GM12801 (cell line): ENCODE data around the gene GGT7.

ENCODE experiments used
- CTCF ChIP-seq: IDR thresholded peaks from one replicate; pipeline ENCODE4 v1.5.1; 2011; ENCODE audit warnings: control low read depth; ENCODE audit not compliant: insufficient read length; ENCODE audit errors: extremely low read depth

Gene GGT7

GRCh38 chr20:34863421-34863965, 9.2 kb downstream of the GGT7 start:
- no peak for TF ChIP-seq CTCF

- no peak for TF ChIP-seq CTCF
Measured at GRCh38 chr20:34862724-34863123, 9.9 kb downstream of the GGT7 start.

GRCh38 chr20:34861386-34862084, 11.1 kb downstream of the GGT7 start:
- no peak for TF ChIP-seq CTCF

- TF ChIP-seq CTCF: no peak
Measured at GRCh38 chr20:34859826-34860545, 12.7 kb downstream of the GGT7 start.

- no peak for TF ChIP-seq CTCF
Measured at GRCh38 chr20:34859367-34859766, 13.3 kb downstream of the GGT7 start.

- no peak for TF ChIP-seq CTCF
Measured at GRCh38 chr20:34852298-34852697, 20.4 kb downstream of the GGT7 start.

GRCh38 chr20:34850969-34851368, 21.7 kb downstream of the GGT7 start:
- no peak for TF ChIP-seq CTCF
